Endothelial cell of umbilical vein (primary cell): ENCODE measurements around the gene SYT8.

Experiments
- CTCF ChIP-seq, 2 donors: IDR thresholded peaks; 1 replicate in 1 of 2; 2 replicates in 1 of 2; pipeline ENCODE4 v1.5.1; 2011; ENCODE audit warnings: low read length in 2 of 2, mild to moderate bottlenecking in 2 of 2, moderate library complexity in 2 of 2, control low read depth in 1 of 2, inconsistent platforms in 1 of 2, low read depth in 1 of 2; ENCODE audit not compliant: insufficient read depth in 1 of 2; ENCODE audit errors: extremely low read depth in 1 of 2
- FOS ChIP-seq: IDR thresholded peaks from 2 replicates; pipeline ENCODE4 v1.6.1; 2011; ENCODE audit warnings: mild to moderate bottlenecking, low read length, moderate library complexity, borderline replicate concordance; ENCODE audit not compliant: insufficient read depth
- MYC ChIP-seq: IDR thresholded peaks from one replicate; pipeline ENCODE4 v1.6.1; 2011; ENCODE audit warnings: mild to moderate bottlenecking, low read depth, low read length
- POLR2A ChIP-seq: IDR thresholded peaks from 2 replicates; pipeline ENCODE4 v1.6.1; 2012; ENCODE audit warnings: low read depth, mild to moderate bottlenecking, control low read depth, low read length

- TF ChIP-seq MYC (no peak), FOS (no peak), CTCF (IDR thresholded peaks at IDR 0.05; ENCODE audit: extremely low read depth in 1 of 2, insufficient read depth in 1 of 2, low read depth in 1 of 2, low read length in 2 of 2) (no peak), POLR2A (no peak)
Observed at GRCh38 chr11:1786466-1786865, 48.3 kb upstream of the SYT8 start.
